Thyroid gland (tissue), 4 donors: ENCODE measurements around the gene ZMYND10.

Experiments used
- CTCF ChIP-seq, 6 experiments: fragments of 200-600 bp in 3 of 6; fragments of 450-650 bp in 3 of 6; sonication (generic) in 3 of 6; IDR thresholded peaks; one replicate each; pipeline ENCODE4 v1.5.1; 2016 to 2019; ENCODE audit warnings: antibody characterized with exemption in 6 of 6, mild to moderate bottlenecking in 2 of 6, inconsistent platforms in 1 of 6, moderate library complexity in 1 of 6
- POLR2A ChIP-seq, 2 donors: fragments of 450-650 bp; IDR thresholded peaks; one replicate each; pipeline ENCODE4 v1.6.1; 2017; ENCODE audit warnings: antibody characterized with exemption in 2 of 2, mild to moderate bottlenecking in 2 of 2, moderate library complexity in 1 of 2

GRCh38 chr3:50314816-50315215, 30.7 kb downstream of the ZMYND10 start:
- TF ChIP-seq CTCF (IDR thresholded peaks at IDR 0.05) (no peak), POLR2A (IDR thresholded peaks at IDR 0.05) (no peak)
